ENCODE results near the gene LRRC7. TPM values are rescaled to one million over a fixed set of nuclear protein-coding genes. Genes with fewer than 3 reads are reported as not detected.

LRRC7 gene
- total RNA-seq, 1 donor from 2014 or later = not detected

DNA sequence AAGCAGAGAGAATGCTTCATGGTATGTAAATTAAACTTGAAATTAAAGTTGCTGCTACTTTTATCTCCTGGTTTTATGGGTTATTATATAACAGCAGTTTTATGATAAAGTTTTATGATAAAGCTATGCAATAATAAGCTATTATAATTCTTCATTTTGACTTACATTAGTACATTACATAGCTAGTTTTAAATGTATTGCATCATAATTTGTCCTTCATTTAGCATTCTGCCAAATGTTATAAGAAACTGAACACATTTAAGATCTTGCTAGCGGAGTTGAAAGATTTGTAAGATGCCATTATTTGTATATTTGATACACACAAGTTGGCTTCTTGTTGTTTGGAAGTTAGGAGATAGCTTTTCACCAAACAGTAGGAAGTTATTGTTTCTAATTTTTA lies 536.0 kb downstream of the LRRC7 start:
- no peak for DNase-seq

DNA sequence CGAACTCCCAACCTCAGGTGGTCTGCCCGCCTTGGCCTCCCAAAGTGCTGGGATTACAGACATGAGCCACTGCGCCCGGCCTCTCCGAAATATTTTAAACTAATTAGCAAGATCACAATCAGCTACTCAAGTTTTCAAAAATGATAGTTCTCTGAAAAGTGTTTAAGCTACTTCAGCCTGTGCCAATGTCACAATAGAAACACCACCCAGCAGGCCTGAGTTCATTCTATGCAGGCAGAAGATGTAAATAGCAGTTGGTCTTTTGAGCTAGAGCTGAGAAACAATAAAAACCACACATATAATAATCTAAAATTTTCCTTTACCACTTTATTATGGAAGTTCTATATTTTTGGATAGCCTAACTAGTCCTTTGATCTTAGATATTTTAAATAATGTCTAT lies 541.5 kb downstream of the LRRC7 start:
- DNase-seq = no peak

DNA sequence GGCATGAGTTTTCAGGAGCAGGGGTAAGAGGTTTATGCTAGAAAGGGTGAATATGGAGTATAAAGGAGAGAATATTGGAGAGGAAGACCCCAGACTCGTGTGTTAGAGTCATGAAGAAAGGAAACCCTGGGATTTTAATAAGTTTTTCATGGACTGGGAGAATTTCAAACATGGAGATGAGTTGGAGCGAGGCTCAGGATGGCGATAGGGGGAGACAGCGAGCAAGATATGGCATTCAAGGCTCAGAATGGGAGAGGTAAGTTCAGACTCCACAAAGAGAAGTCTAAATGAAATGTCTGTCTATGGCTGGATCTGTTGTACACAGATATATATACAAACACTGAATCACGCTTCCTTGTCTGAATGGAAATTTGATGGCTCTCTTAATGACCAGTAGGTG lies 545.1 kb downstream of the LRRC7 start:
- no peak for DNase-seq

GRCh38 chr1:70115315-70115714 lies 547.6 kb downstream of the LRRC7 start:
- DNase-seq = no peak

DNA sequence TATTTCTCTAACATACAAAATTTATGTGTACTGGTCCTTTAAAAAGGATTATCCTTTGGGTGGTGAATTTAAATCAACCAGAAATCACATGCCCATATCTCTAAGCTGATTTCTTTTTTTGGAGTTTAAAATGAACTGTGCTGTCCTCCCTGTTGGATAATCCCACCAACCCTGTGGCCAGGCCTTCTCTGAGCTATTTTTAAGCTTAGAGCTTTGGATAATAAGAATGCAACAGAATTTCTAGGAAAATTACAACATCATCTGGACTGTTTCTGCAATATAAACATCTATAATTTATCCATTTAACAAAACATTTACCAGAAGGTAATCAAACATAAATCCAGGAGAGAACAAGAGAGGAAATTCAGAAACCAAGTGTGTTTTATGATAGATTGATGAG lies 549.3 kb downstream of the LRRC7 start:
- DNase-seq = no peak

DNA sequence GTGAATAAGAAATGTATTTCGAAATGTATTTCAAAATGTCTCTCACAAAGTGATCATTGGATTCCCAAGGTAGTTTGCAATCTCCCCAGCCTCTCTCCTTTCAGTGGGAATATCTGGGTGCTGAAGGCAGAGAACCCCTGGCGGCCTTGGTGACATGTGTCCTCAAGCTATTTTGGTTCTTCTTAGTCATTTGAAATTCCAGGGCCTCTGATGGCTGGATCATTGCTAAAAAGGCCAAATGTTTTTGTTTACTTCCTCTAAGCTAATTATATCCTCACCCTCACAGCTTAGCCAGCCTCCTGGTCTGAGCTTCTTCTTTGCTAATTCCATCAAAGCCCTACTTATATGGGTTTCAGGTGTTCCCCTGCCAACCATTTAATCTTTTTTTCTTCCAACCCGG lies 566.4 kb downstream of the LRRC7 start:
- no peak for DNase-seq

- peak; percentile 13 for DNase-seq
These were observed 572.6 kb downstream of the LRRC7 start for GRCh38 chr1:70140343-70140742.

DNA sequence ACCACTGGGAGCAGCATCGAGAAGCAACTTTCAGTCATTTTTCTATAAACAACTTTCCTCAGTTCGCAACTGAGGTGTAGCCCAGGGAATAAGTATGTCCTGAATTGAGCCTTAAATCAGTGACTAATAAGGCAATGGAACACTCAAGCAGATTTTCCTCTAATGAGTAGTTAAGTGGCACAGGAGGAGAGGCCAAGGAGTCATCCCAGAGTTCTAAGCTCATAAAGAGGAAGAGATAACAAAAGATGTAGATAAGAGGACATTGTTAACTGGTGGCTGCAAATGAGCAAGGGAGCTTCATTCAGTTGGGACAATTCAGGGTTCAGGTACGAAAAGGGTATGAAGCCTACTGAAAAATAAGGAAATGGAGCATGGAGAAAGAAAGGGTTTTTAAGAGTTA lies 573.2 kb downstream of the LRRC7 start:
- no peak for DNase-seq

DNA sequence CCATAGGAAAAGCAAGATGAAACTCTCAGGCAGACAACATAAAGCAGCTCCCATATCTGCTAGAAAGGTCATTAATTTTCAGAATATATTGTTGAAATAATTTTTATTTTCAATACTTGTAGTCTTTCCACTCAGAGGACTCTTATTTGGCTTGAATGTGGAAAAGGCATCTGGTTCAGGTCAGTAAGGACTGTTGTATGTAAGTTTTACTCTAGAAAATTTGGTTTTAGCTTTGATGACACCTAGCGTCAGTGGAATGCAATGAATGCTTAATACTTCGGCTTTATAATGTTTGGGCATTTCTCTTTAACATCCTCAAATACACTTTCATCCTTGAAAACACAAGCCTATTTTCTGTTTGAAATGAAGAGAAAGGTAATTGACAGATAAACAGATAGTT lies 574.4 kb downstream of the LRRC7 start:
- DNase-seq = no peak

DNA sequence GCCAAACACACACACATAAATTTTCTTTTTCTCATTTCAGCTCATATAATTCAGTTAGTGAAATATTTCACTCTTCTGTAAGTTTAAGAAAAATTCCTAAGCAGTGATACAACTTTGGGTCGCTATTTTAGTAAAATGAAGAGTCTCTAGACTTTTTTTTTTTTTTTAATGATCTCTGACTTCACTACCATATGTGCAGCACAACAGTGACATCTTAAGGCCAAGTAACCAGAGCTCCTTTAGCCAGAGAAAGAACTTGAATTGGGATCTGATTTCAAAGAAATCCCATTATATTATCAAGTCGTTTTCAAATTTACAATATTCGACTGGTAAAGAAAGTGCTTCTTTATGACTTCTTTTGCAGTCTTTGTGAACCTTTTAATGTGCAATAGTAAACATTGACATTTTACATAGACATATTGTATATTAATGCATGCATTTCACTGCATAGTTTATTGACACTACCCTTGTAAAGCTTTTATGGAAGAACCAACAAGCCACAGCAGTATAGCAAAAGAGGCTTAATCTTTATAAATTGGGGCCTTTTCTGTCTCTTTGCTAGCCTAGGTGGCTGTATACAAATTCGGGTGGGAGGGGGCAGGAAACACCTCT lies 575.4 kb downstream of the LRRC7 start:
- no peak for DNase-seq

- DNase-seq = peak; percentile 2
These were observed 578.8 kb downstream of the LRRC7 start for GRCh38 chr1:70146488-70146887.

DNA sequence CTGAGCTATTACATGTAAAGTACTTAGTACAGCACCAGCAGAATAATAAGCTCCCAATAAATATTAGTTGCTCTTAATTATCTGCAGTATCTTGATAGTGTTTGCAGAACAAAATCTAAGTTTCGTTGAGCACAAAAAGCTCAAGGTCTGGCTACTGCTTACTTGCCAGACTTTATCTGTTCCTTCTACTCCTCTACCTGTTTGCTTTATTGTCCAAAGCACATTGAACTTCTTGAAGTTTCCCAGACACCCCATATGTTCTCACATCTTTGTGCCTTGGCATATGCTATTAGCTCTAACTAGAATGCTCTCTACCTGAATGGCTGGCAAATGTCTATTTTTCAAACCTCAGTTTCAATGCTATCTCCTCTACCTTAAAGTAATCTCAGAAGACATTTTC lies 582.7 kb downstream of the LRRC7 start:
- DNase-seq = no peak

DNA sequence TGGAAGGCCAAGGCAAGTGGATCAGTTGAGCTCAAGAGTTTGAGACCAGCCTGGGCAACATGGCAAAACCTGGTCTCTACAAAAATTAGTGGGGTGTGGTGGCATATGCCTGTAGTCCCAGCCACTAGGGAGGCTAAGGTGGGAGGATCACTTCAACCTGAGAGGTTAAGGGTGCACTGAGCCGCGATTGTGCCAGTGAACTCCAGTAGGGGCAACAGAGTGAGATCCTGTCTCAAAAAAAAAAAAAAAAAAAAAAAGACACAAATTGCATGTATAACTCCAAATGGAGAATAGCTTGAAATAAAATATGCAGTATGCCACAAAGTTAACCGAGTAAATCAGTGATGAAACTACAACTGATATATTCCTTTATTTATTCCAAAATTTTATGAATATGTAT lies 586.0 kb downstream of the LRRC7 start:
- no peak for DNase-seq

- DNase-seq = no peak
These were observed 588.9 kb downstream of the LRRC7 start for GRCh38 chr1:70156529-70157120.

GRCh38 chr1:70164350-70164749 lies 596.6 kb downstream of the LRRC7 start:
- no peak for DNase-seq

DNA sequence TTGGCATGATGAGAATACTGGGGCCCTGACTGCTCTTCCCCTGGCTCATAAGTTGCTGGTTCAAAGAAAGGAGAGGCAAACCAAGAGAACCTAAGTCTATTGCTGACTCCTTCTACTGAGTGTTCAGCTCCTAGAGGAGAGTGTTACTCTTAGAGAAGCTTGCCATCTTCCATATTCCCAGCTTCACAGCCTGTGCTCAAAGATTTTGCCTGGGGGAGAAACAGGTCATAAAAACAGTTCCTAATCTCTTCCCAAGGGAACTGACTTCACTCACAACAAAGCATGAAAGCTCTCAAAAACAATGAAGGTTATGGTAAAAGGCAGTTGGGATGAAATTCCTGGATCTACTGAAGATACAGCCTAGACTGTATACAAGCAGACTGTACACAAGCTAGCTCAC lies 600.6 kb downstream of the LRRC7 start:
- DNase-seq = no peak

GRCh38 chr1:70169018-70169839 lies 601.5 kb downstream of the LRRC7 start:
- peak; percentile 1 for DNase-seq

DNA sequence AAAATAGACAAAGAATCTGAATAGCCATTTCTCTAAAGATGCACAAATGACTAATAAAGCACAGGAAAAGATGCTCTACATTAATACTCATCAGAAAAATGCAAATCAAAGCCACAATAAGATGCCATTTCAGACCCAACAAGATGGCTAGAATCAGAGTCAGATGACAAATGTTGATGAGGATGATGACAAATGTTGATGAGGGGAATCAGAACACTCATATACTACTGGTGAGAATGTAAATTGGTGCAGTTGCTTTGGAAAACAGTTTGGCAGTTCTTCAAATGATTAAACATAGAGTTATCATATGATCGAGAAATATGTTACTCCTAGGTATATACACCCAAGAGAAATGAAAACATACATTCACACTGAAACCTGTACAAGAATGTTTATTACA lies 603.8 kb downstream of the LRRC7 start:
- DNase-seq = no peak

All from dermis blood vessel endothelial cell (primary cell).